Esophagus muscularis mucosa (tissue), 4 donors: ENCODE results near the gene ARHGDIB.

Experiments used
- CTCF ChIP-seq, 3 experiments: fragments of 200-600 bp in 2 of 3; fragments of 450-650 bp in 1 of 3; sonication (generic) in 2 of 3; IDR thresholded peaks; one replicate each; pipeline ENCODE4 v1.5.1; 2017 to 2019; ENCODE audit warnings: antibody characterized with exemption in 3 of 3, mild to moderate bottlenecking in 2 of 3, moderate library complexity in 1 of 3
- EP300 ChIP-seq: sonication (generic); formaldehyde crosslinking; IDR thresholded peaks from one replicate; pipeline ENCODE4 v1.6.1; 2017; ENCODE audit warnings: antibody characterized with exemption
- POLR2A ChIP-seq: fragments of 450-650 bp; IDR thresholded peaks from one replicate; pipeline ENCODE4 v1.6.1; 2017; ENCODE audit warnings: antibody characterized with exemption, moderate library complexity, mild to moderate bottlenecking, low read depth
- POLR2AphosphoS5 ChIP-seq, 2 donors: sonication (generic); formaldehyde crosslinking; IDR thresholded peaks; one replicate each; pipeline ENCODE4 v1.6.1; 2017; ENCODE audit warnings: antibody characterized with exemption in 2 of 2

- TF ChIP-seq CTCF (IDR thresholded peaks at IDR 0.05) (no peak), EP300 (no peak), POLR2A (no peak), POLR2AphosphoS5 (IDR thresholded peaks at IDR 0.05) (no peak)
Measured at GRCh38 chr12:14927267-14927666, 34.1 kb downstream of the ARHGDIB start.
